ENCODE measurements around the gene SSX4B.
A peak's percentile ranks its signal among the peaks of the same experiment; 100 is the strongest.
"Not testable (repeated sequence)": the region's sequence is repeated elsewhere in the genome, so short reads cannot be mapped to it uniquely, and the experiment has no call there.

The SSX4B gene

GRCh38 chrX:48411860-48412259, at the start of gene SSX4B:
TSS of gene SSX4B (minus strand) at chrX:48411960. CDS start at chrX:48411372, 588 bp downstream.
- DNase-seq = not testable (repeated sequence)

DNA sequence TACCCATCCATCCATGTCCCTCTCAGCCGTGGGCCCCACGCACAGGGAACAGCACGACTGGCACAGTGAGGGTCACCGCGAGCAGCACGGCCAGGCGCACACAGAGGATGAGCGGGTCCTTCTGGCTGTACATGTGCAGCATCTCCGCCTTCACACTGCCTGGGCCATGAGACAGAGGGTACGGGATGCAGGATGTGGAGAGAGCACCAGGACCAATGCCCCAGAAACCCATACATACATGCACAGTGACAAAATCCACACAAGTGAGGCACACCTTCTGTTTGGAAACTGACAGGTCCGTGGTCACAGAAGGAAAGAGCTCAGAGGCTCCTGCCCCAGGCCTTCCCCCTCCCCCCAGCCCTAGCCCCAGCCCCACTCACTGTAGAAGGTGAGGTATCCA, 48.8 kb upstream of the SSX4B start:
- DNase-seq = no peak

DNA sequence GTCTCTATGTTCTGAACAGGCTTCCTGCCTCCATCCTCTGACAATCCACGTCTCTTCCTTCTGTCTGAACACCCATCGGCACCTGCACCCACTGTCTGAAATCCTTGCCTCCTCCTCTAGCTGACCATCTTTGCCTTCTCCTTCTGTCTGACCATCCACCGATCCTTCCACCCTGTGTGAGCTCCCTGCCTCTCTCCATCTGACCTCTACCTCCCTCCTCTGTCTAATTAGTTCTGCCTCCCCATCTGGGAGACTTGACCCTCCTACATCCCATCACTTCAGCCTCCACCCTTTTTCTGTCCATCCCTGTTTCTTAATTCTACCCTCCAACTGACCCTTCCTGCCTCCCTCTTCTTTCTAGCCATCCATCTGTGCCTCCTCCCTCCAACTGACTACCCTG, 48.3 kb upstream of the SSX4B start:
- DNase-seq = no peak

- no peak for DNase-seq
Observed at GRCh38 chrX:48459483-48459882, 47.7 kb upstream of the SSX4B start.

DNA sequence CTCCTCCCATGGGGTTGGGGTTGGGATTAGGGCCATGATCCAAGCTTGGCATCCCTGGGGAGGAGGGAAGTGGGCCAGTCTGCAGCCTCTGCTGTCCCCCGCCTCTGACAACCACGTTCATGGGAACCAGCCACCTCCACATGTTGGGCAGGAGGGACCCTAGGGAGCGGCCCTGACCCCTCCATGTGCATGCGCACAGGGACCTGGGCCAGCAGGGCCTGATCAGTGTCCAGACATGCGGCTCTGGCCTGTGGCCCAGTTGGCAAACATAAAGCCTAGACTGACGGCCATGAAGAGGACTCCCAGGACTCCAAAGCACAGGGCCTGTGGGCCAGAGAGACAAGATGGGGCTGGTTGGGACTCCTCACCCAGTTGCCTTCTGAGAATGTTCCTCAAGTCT, 47.0 kb upstream of the SSX4B start:
- DNase-seq = no peak

- no peak for DNase-seq
Observed at GRCh38 chrX:48456628-48457331, 45.0 kb upstream of the SSX4B start.

DNA sequence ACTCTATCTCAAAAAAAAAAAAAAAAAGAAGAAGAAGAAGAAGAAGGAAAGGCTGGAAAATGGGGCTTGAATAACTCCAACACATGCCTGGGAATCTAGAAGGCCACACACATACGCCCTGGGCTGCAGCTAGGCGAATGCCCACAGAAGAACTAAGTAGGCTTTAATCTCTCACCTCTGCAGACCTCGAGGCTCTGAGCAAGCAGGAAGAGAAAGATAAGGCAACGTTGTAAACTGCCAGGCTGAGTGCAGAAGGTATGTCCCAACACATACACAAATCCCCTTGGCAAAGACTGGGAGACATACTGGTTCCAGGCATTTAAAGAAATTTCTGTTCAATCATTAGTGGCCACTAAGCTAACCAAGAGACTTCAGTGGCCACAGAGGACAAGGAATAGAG, 39.9 kb upstream of the SSX4B start:
- no peak for DNase-seq

DNA sequence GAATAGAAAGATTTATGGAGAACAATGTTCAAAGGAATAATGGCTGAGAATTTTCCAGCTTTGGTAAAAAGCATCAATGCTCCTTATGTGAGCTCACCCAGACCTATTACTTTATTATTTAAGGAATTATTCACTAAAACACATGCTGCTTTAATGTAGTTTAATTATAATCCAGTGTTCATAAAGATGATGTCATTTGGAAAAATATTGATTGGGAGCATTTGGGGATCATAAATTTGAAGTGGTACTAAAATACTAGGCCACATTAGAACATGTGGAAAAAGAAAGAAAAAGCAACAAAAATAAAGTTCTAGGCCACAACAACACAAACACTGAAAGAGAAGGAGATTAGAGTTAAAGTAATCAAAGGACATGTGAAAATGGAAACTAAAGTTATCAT, 38.3 kb upstream of the SSX4B start:
- no peak for DNase-seq

GRCh38 chrX:48447201-48447600, 35.4 kb upstream of the SSX4B start:
- DNase-seq = not testable (repeated sequence)

DNA sequence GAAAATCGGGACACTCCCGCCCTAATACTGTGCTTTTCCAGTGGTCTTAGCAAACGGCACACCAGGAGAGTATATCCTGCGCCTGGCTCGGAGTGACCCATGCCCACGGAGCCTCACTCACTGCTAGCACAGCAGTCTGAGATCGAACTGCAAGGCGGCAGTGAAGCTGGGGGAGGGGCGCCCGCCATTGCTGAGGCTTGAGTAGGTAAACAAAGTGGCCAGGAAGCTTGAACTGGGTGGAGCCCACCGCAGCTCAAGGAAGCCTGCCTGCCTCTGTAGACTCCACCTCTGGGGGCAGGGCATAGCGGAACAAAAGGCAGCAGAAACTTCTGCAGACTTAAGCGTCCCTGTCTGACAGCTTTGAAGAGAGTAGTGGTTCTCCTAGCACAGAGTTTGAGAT, 22.0 kb upstream of the SSX4B start:
- not testable (repeated sequence) for DNase-seq

- not testable (repeated sequence) for DNase-seq
Observed at GRCh38 chrX:48430166-48430565, 18.4 kb upstream of the SSX4B start.

DNA sequence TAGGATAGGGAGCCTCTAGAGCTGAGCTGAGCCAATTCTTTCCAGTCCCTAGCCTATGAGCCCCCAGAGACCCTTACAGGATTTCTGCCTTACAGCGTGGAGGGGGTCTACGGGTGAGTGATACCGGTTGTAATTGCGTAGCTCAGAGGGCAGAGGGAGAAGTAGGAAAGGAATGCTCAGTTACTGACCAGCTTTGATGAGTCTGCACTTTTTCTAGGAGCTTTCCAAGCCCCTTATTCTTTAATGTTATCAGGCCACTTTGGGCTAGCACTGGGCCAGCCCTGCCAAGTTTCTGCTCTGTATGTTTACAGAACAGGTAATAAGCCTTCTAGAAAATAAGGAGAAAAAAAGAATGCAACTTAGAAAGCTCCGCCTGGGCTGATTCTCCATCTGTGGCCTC, 17.8 kb upstream of the SSX4B start:
- not testable (repeated sequence) for DNase-seq

DNA sequence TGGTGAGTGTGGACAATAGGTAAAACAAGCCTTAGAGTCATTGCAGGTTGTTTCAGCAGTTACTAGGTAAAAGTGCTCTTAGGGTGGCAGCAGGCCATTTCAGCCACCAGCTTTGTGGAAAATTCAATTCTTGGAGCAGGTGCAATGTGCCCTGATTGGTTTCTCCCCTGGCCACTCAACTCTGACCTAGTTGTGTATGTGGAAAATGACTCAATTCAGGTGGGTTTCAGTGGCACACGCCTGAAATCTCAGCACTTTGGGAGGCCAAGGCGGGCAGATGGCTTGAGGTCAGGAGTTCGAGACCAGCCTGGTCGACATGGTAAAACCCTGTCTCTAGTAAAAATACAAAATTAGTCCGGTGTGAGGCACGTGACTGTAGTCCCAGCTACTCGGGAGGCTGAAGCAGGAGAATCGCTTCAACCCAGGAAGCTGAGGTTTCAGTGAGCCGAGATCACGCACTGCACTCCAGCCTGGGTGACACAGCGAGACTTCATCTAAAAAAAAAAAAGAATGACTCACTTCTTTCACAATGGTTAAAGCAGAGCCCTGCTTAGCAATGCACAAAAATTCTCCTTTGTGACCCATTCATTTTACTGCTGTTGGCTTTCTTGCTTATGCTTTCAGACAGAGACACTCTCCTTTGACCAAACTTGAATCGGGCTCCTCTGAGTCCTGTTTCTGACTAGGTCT, 15.4 kb upstream of the SSX4B start:
- not testable (repeated sequence) for DNase-seq

- DNase-seq = not testable (repeated sequence)
Observed at GRCh38 chrX:48397825-48398224, 13.9 kb downstream of the SSX4B start.

DNA sequence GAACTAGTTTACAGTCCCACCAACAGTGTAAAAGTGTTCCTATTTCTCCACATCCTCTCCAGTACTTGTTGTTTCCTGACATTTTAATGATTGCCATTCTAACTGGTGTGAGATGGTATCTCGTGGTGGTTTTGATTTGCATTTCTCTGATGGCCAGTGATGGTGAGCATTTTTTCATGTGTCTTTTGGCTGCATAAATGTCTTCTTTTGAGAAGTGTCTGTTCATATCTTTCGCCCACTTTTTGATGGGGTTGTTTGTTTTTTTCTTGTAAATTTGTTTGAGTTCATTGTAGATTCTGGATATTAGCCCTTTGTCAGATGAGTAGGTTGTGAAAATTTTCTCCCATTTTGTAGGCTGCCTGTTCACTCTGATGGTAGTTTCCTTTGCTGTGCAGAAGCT, 14.8 kb downstream of the SSX4B start:
- DNase-seq = not testable (repeated sequence)

DNA sequence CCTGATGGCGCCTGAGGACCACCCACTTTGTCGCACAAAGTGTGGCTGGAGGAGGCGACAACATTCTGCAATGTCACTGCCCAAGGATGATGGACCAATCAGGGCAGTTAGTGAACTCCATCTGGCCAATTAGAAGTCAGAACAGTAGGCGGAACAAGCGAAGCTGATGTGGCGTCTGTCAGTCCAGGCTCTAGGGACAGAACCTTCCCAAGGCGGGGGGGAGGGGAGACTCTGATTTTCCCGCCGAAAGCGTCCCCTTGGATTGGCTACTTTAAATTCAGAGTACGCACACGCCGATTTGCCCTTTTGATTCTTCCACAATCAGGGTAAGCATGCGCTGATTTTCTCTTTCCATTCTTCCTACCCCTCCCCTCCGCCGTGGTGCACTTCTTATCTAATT, 28.5 kb downstream of the SSX4B start, which contains the start of gene SSX4:
SSX4 (plus strand) TSS at position 301 of the 400 bp plus-strand sequence. CDS start 515 bp downstream, outside the sequence.
- not testable (repeated sequence) for DNase-seq

DNA sequence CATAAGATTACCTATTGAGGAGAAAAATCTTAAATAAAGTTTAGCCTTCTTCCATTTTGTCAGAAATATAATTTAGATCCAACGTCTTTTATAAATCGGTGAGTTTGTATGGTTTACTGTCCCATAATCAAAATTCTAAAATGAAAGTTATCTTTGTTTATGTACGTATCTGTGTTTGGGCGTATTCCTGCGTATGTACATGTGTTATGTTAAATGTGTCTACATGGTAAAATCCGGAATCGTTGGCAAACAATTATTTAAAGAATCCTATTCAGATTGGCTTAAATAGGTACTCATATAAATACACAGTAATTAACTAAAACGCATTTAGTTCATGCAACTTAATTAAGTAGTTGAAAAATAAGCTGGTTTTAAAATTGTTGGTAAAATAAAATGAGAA, 41.4 kb downstream of the SSX4B start:
- DNase-seq = not testable (repeated sequence)

- DNase-seq = not testable (repeated sequence)
Observed at GRCh38 chrX:48367717-48368408, 43.9 kb downstream of the SSX4B start.

GRCh38 chrX:48359281-48359680, 52.5 kb downstream of the SSX4B start:
- not testable (repeated sequence) for DNase-seq

GRCh38 chrX:48357681-48358080, 54.1 kb downstream of the SSX4B start:
- no peak for DNase-seq

GRCh38 chrX:48356315-48357094, 55.3 kb downstream of the SSX4B start, which contains the start of gene SSX3:
TSS of gene SSX3 (minus strand) at chrX:48356703. CDS start at chrX:48355249, 1,454 bp downstream.
- peak in 1 of 56 donors; percentile 0 for DNase-seq

All from amygdala (tissue), 56 donors.